ENCODE data around the gene OMA1. TPM values are rescaled to one million over a fixed set of nuclear protein-coding genes. Genes with fewer than 3 reads are reported as not detected.
A peak's percentile ranks its signal among the peaks of the same experiment; 100 is the strongest.

The OMA1 gene
- total and polyA plus RNA-seq, 2 of the 4 experiments (the other 2 are of a cell fraction), result 5.9 to 6.4 TPM

DNA sequence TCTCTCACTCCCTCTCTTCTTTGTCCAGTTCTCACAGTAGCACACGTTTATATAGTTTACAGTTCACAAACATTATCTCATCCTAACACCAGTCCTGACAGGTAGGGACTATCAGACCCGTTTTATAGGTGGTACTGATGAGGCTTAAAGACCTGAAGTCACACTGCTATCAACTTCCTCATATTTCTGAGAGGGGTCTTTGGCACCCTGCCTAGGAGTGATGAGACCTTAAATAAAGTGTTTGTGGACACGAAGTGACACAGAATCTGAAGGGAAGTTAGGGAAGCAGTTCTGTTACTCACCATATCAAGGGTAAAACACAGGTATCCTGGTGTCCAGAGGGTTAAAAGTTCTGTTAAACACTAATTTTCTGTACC lies 31.1 kb upstream of the OMA1 start:
- BruUV-seq (replicated peaks), result no TSS peak
- CTCF ChIA-PET, result interaction anchor here (0.6 kb wide), 1 partner anchor 12 kb away, joined by 3 read pairs; no protein-coding TSS in a partner anchor

More for the DNA sequence above, 31.1 kb upstream of the OMA1 start:
- Histone ChIP-seq H3K56ac (ENCODE audit: extremely low read depth, insufficient read depth, low read length) (no peak overlapping the region), H3K23ac (ENCODE audit: low read depth, low read length) (peak overlapping the region; percentile 13; the same call in 1 of the 2 replicates), H2AK5ac (ENCODE audit: low read depth, low read length) (no peak overlapping the region), H2AK9ac (replicated peaks; ENCODE audit: low read depth, low read length, poor library complexity) (no peak overlapping the region), H2AFZ (replicated peaks; ENCODE audit: low read length, poor library complexity) (no peak overlapping the region), H3K18ac (ENCODE audit: low read depth, low read length) (no peak overlapping the region), H3K4me1 (ENCODE audit: control insufficient read depth, insufficient read depth, low read length) (peaks cover 2% of the 10 kb centered on the region; the same call in 1 of the 2 replicates), H3K27me3 (ENCODE audit: control insufficient read depth, insufficient read depth, low read length) (peaks cover 51% of the 10 kb centered on the region), H3K9me3 (ENCODE audit: control insufficient read depth, insufficient read depth, low read length) (peaks cover 10% of the 10 kb centered on the region), H3K4ac (ENCODE audit: low read depth, low read length) (no peak overlapping the region), H3K4me2 (ENCODE audit: low read depth, low read length) (no peak overlapping the region), H3K9me1 (ENCODE audit: insufficient read depth, low read length) (no peaks in the 10 kb centered on the region), H4K8ac (ENCODE audit: low read depth in 2 of 2, low read length in 2 of 2) (no peak overlapping the region), H3K14ac (replicated peaks; ENCODE audit: low read depth, low read length) (no peak overlapping the region), H2BK20ac (ENCODE audit: low read depth, low read length) (no peak overlapping the region), H2BK5ac (ENCODE audit: low read depth, low read length, poor library complexity, severe bottlenecking) (no peak overlapping the region), H4K5ac (ENCODE audit: low read depth, low read length) (no peak overlapping the region), H4K20me1 (ENCODE audit: insufficient read depth, low read length) (no peaks in the 10 kb centered on the region), H3K27ac (ENCODE audit: insufficient read depth, low read length) (no peak overlapping the region), H2BK15ac (ENCODE audit: low read depth, low read length) (no peak overlapping the region), H3K4me3 (ENCODE audit: insufficient read depth, low read depth, low read length) (no peak overlapping the region), H3K36me3 (ENCODE audit: control insufficient read depth, insufficient read depth, low read length) (no peaks in the 10 kb centered on the region), H2BK120ac (ENCODE audit: low read depth, low read length) (no peak overlapping the region), H3K79me1 (ENCODE audit: low read depth in 1 of 2, low read length in 2 of 2) (no peaks in the 10 kb centered on the region), H3K9ac (ENCODE audit: low read depth, low read length) (no peak overlapping the region), H4K91ac (ENCODE audit: insufficient read depth, low read depth, low read length) (no peak overlapping the region)
- POLR2A ChIA-PET (ENCODE audit: unreplicated experiment), result no interaction called here
- no peak for DNase-seq
- TF ChIP-seq MAFK (IDR thresholded peaks at IDR 0.05; ENCODE audit: low read depth, low read length) (no peak), POLR2A (IDR thresholded peaks at IDR 0.05; ENCODE audit: low read depth, low read length) (no peak), SMC3 (IDR thresholded peaks at IDR 0.05; ENCODE audit: low read depth, low read length) (no peak), CHD1 (IDR thresholded peaks at IDR 0.05; ENCODE audit: low read depth, low read length) (no peak), RAD21 (IDR thresholded peaks at IDR 0.05; ENCODE audit: low read length) (no peak), FOS (IDR thresholded peaks at IDR 0.05; ENCODE audit: low read depth, low read length) (no peak), BHLHE40 (IDR thresholded peaks at IDR 0.05; ENCODE audit: low read depth, low read length) (no peak), RFX5 (IDR thresholded peaks at IDR 0.05; ENCODE audit: low read depth, low read length) (no peak), USF2 (IDR thresholded peaks at IDR 0.05; ENCODE audit: low read depth, low read length) (no peak), CEBPB (IDR thresholded peaks at IDR 0.05; ENCODE audit: low read depth, low read length) (no peak), RCOR1 (IDR thresholded peaks at IDR 0.05; ENCODE audit: insufficient replicate concordance, low read length) (no peak), NFE2L2 (IDR thresholded peaks at IDR 0.05; ENCODE audit: low read depth, low read length) (no peak), CTCF (conservative IDR thresholded peaks at IDR 0.05; ENCODE audit: low read depth, low read length) (no peak), MAZ (IDR thresholded peaks at IDR 0.05; ENCODE audit: borderline replicate concordance, low read depth, low read length) (no peak), MXI1 (IDR thresholded peaks at IDR 0.05; ENCODE audit: borderline replicate concordance, low read depth, low read length) (no peak)
- TF ChIP-seq, protein P1, sequence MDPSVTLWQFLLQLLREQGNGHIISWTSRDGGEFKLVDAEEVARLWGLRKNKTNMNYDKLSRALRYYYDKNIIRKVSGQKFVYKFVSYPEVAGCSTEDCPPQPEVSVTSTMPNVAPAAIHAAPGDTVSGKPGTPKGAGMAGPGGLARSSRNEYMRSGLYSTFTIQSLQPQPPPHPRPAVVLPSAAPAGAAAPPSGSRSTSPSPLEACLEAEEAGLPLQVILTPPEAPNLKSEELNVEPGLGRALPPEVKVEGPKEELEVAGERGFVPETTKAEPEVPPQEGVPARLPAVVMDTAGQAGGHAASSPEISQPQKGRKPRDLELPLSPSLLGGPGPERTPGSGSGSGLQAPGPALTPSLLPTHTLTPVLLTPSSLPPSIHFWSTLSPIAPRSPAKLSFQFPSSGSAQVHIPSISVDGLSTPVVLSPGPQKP (IDR thresholded peaks at IDR 0.05; ENCODE audit: borderline replicate concordance, low read depth, low read length), result no peak
- in situ Hi-C loops (cut with MboI; ENCODE audit: low sequenced_read_pairs), result no loop called here
- intact Hi-C loops (cut with micrococcal nuclease), result no loop called here
- dilution Hi-C loops (cut with HindIII; ENCODE audit: low sequenced_read_pairs, unreplicated experiment), result no loop called here
- no CpG with 5 or more reads among the region's 3 CpGs for WGBS, 2 experiments (ENCODE audit: extremely low coverage in 2 of 2, insufficient read length in 1 of 2)
- no peak for ATAC-seq (ENCODE audit: low read depth)

Data from IMR-90 (cell line).